ENCODE measurements around the gene FGD3. TPM values are rescaled to one million over a fixed set of nuclear protein-coding genes. Genes with fewer than 3 reads are reported as not detected.

The FGD3 gene
- total RNA-seq, 1 donor from 2014 or later: 19.9 TPM

GRCh38 chr9:93057703-93058354, 110.5 kb downstream of the FGD3 start:
- H3K4me3 ChIP-seq: peak overlapping the region in 1 of 2 donors; percentile 57
- DNase-seq (ENCODE audit: extremely low spot score in 2 of 2): no peak
- peak overlapping the region; percentile 77 for H3K27ac ChIP-seq
- H3K36me3 ChIP-seq: no peaks in the 10 kb centered on the region
- TF ChIP-seq POLR2A (IDR thresholded peaks at IDR 0.05) (no peak), POLR2AphosphoS5 (IDR thresholded peaks at IDR 0.05; ENCODE audit: insufficient read depth in 1 of 2, low read depth in 1 of 2) (no peak), CTCF (IDR thresholded peaks at IDR 0.05) (no peak)
- H3K4me1 ChIP-seq: peaks cover 36% of the 10 kb centered on the region
- H3K27me3 ChIP-seq: no peaks in the 10 kb centered on the region
- no peaks in the 10 kb centered on the region for H3K9me3 ChIP-seq
- intact Hi-C loops (cut with DNase I): no loop called here

- Histone ChIP-seq H3K36me3 (no peaks in the 10 kb centered on the region), H3K27me3 (no peaks in the 10 kb centered on the region), H3K4me1 (peaks cover 36% of the 10 kb centered on the region), H3K4me3 (peak within 1 kb of the TSS; percentile 57 to 68), H3K9me3 (no peaks in the 10 kb centered on the region), H3K27ac (peak within 1 kb of the TSS; percentile 77)
- no peak for TF ChIP-seq POLR2A (IDR thresholded peaks at IDR 0.05)
- no peak for TF ChIP-seq POLR2AphosphoS5 (IDR thresholded peaks at IDR 0.05; ENCODE audit: insufficient read depth in 1 of 2, low read depth in 1 of 2)
- TF ChIP-seq CTCF (IDR thresholded peaks at IDR 0.05): no peak
- no peak for DNase-seq (ENCODE audit: extremely low spot score in 2 of 2)
- intact Hi-C loops (cut with DNase I): no loop called here
Observed at GRCh38 chr9:93058355-93059010, 111.2 kb downstream of the FGD3 start, which contains the start of gene SUSD3. Gene SUSD3, plus strand, starts transcription at chr9:93058701. Its CDS starts 42 bp downstream, at chr9:93058743.

- TF ChIP-seq POLR2AphosphoS5 (IDR thresholded peaks at IDR 0.05; ENCODE audit: insufficient read depth in 1 of 2, low read depth in 1 of 2) (no peak), CTCF (IDR thresholded peaks at IDR 0.05) (no peak), POLR2A (IDR thresholded peaks at IDR 0.05) (no peak)
- intact Hi-C loops (cut with DNase I): no loop called here
- no peak for DNase-seq (ENCODE audit: extremely low spot score in 2 of 2)
- Histone ChIP-seq H3K27ac (peak overlapping the region; percentile 77), H3K4me1 (peaks cover 36% of the 10 kb centered on the region), H3K36me3 (no peaks in the 10 kb centered on the region), H3K9me3 (no peaks in the 10 kb centered on the region), H3K4me3 (peak overlapping the region; percentile 57 to 68), H3K27me3 (no peaks in the 10 kb centered on the region)
Observed at GRCh38 chr9:93059011-93059714, 111.8 kb downstream of the FGD3 start.

GRCh38 chr9:93059715-93060578, 112.6 kb downstream of the FGD3 start:
- H3K4me1 ChIP-seq: peaks cover 39% of the 10 kb centered on the region
- DNase-seq (ENCODE audit: extremely low spot score in 2 of 2): no peak
- H3K4me3 ChIP-seq: peak overlapping the region; percentile 57 to 68
- TF ChIP-seq POLR2A (IDR thresholded peaks at IDR 0.05) (no peak), POLR2AphosphoS5 (IDR thresholded peaks at IDR 0.05; ENCODE audit: insufficient read depth in 1 of 2, low read depth in 1 of 2) (peak in 1 of 2 donors; percentile 24)
- intact Hi-C loops (cut with DNase I): no loop called here
- no peaks in the 10 kb centered on the region for H3K36me3 ChIP-seq
- no peaks in the 10 kb centered on the region for H3K27me3 ChIP-seq
- H3K9me3 ChIP-seq: no peaks in the 10 kb centered on the region
- peak overlapping the region; percentile 77 for H3K27ac ChIP-seq

Data from vagina (tissue), 2 donors.